Gastrocnemius medialis (tissue), 4 donors: ENCODE measurements around the gene NUP43. TPM values are rescaled to one million over a fixed set of nuclear protein-coding genes. Genes with fewer than 3 reads are reported as not detected.

Experiments used
- ATAC-seq, 2 donors: fragments of 150-250 bp; one replicate each; pipeline ENCODE4 v1.9.1; 2016
- DNase-seq, 2 donors: peaks; one replicate each; pipeline ENCODE4 v3.0.0-alpha.2; 2019
- H3K27ac ChIP-seq, 4 donors: fragments of 200-600 bp; sonication (generic); 1 replicate in 1 of 4; 2 replicates in 3 of 4; pipeline ENCODE4 v1.5.1; 2016 to 2018; ENCODE audit warnings: mild to moderate bottlenecking in 2 of 4, moderate library complexity in 1 of 4
- H3K27me3 ChIP-seq, 3 donors: fragments of 200-600 bp; sonication (generic) in 2 of 3; 1 replicate in 1 of 3; 2 replicates in 2 of 3; pipeline versions ENCODE4 v1.5.1 to v1.6.0; 2016 to 2019; ENCODE audit warnings: mild to moderate bottlenecking in 1 of 3, moderate library complexity in 1 of 3
- H3K36me3 ChIP-seq, 2 donors: fragments of 200-600 bp; sonication (generic) in 1 of 2; one replicate each; pipeline ENCODE4 v1.5.1; 2017 to 2018
- H3K4me1 ChIP-seq, 2 donors: fragments of 200-600 bp; sonication (generic) in 1 of 2; one replicate each; pipeline ENCODE4 v1.5.1; 2016 to 2017; ENCODE audit warnings: mild to moderate bottlenecking in 2 of 2
- H3K4me3 ChIP-seq, 4 donors: fragments of 200-600 bp; sonication (generic) in 3 of 4; 1 replicate in 1 of 4; 2 replicates in 3 of 4; pipeline ENCODE4 v1.5.1; 2016 to 2019; ENCODE audit warnings: mild to moderate bottlenecking in 2 of 4
- H3K9me3 ChIP-seq, 3 donors: fragments of 200-600 bp; sonication (generic) in 2 of 3; 1 replicate in 1 of 3; 2 replicates in 2 of 3; pipeline ENCODE4 v1.5.1; 2016 to 2019
- CTCF ChIP-seq, 5 experiments: fragments of 450-650 bp in 3 of 5; fragments of 200-600 bp in 2 of 5; sonication (generic) in 2 of 5; IDR thresholded peaks in 4 of 5; conservative IDR thresholded peaks in 1 of 5; 1 replicate in 4 of 5; 2 replicates in 1 of 5; pipeline ENCODE4 v1.5.1; 2016 to 2019; ENCODE audit warnings: antibody characterized with exemption in 5 of 5, mild to moderate bottlenecking in 3 of 5, moderate library complexity in 3 of 5
- POLR2A ChIP-seq, 2 donors: fragments of 450-650 bp; IDR thresholded peaks; one replicate each; pipeline ENCODE4 v1.6.1; 2017; ENCODE audit warnings: antibody characterized with exemption in 2 of 2, mild to moderate bottlenecking in 2 of 2, moderate library complexity in 2 of 2
- in situ Hi-C, 4 donors: fragments of 200-750 bp; cut with MboI; loops; one replicate each; pipeline versions ENCODE4 v1.15.0 to v1.8.0; 2017; ENCODE audit warnings: low sequenced_read_pairs in 4 of 4
- intact Hi-C: fragments of 100-400 bp; cut with DNase I; formaldehyde crosslinking; loops from one replicate; pipeline ENCODE4 v1.15.1; 2023; ENCODE audit warnings: low total_unique reads
- total RNA-seq, 4 donors: library from RNA; depleted of rRNA; stranded (reverse); fragments of >200 nt; gene quantifications; one replicate each; pipeline versions ENCODE4 v1.1.0 to v1.2.3, GENCODE V29; 2016

NUP43 gene
- total RNA-seq, 4 donors from 2014 or later: 15.0 to 42.0 (median 16.7) TPM

DNA sequence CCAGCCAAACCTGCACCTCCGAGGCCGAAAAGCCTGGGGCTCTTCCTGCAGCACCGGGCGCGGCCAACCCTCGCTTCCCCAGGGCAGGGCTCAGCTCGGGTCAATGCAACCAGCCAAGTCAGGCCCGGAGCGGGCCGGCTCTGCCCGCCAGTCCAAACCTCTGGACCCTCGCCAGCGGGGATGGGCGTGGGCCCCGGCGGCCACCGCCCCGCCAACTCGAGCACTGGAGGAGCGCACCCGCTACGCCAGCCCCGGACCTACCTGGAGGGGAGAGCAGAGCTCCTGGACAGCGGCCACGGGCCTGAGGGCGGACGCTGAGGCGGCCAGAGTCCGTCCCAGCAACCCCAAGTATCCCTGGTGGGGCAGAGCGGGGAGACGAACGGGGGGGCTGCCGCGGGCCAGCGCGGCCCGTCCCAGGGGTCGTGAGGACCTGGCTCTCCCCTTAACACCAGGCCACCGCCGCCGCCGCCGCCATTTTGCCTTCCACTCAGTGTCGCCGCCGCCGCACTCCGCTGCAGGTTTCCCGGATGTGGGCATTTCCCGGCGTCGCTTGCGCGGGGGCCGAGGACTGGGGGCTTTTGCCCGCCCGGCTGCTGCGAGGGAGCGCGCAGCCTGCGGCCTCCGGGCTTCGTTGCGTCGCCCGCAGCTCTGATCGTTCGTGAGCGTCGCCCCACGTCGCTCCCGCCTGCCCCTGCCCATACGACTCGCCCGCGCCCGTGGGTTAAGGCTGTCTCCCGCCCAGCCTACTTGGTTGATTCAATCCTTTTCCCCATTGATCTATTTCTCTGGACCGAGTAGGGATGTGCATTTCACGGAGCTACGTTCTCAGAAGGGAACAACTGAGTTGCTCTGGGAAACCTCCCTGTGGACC, 28.5 kb downstream of the NUP43 start, which contains the start of gene LATS1:
LATS1 (minus strand) TSS at position 514 of the 871 bp plus-strand sequence. CDS start 15,975 bp downstream, outside the sequence.
- intact Hi-C loops: loop anchor here (1.0 to 2.0 kb wide), 4 partner anchors 29 to 151 kb away; partner anchors contain the start of genes GINM1, KATNA1, LRP11 and NUP43
- in situ Hi-C loops: no loop called here
- peak within 1 kb of the TSS; percentile 77 to 96 (median 92) for H3K4me3 ChIP-seq
- H3K27ac ChIP-seq: peak within 1 kb of the TSS; percentile 95 to 98 (median 97)
- peak; percentile 76 to 84 for DNase-seq
- peak; percentile 93 for ATAC-seq
- H3K9me3 ChIP-seq: no peaks in the 10 kb centered on the region
- H3K27me3 ChIP-seq: no peaks in the 10 kb centered on the region
- TF ChIP-seq POLR2A (IDR thresholded peaks at IDR 0.05): peak; percentile 61 to 71
- no peak for TF ChIP-seq CTCF (IDR thresholded peaks at IDR 0.05 in 4 of 5, conservative IDR thresholded peaks at IDR 0.05 in 1 of 5)
- no peaks in the 10 kb centered on the region for H3K36me3 ChIP-seq
- peaks cover 26 to 33% of the 10 kb centered on the region in 2 donors for H3K4me1 ChIP-seq

- Histone ChIP-seq H3K36me3 (no peaks in the 10 kb centered on the region), H3K9me3 (no peaks in the 10 kb centered on the region), H3K4me3 (peak overlapping the region; percentile 77 to 96 (median 92)), H3K27me3 (no peaks in the 10 kb centered on the region), H3K4me1 (peaks cover 26 to 37% of the 10 kb centered on the region in 2 donors), H3K27ac (peak overlapping the region; percentile 95 to 98 (median 97))
- TF ChIP-seq CTCF (IDR thresholded peaks at IDR 0.05 in 4 of 5, conservative IDR thresholded peaks at IDR 0.05 in 1 of 5): no peak
- TF ChIP-seq POLR2A (IDR thresholded peaks at IDR 0.05): no peak
- no peak for DNase-seq
- ATAC-seq: peak in 1 of 2 donors; percentile 13
- in situ Hi-C loops: no loop called here
- intact Hi-C loops: loop anchor here (2.0 kb wide), 1 partner anchor 150 kb away; the partner anchor contains the start of gene GINM1
Measured at GRCh38 chr6:149717255-149717587, 29.1 kb downstream of the NUP43 start.

GRCh38 chr6:149716181-149716963, 30.0 kb downstream of the NUP43 start:
- H3K27me3 ChIP-seq: no peaks in the 10 kb centered on the region
- no peak for ATAC-seq
- intact Hi-C loops: loop anchor here (2.0 kb wide), 1 partner anchor 150 kb away; the partner anchor contains the start of gene GINM1
- H3K4me3 ChIP-seq: peak overlapping the region; percentile 77 to 96 (median 92)
- H3K4me1 ChIP-seq: peaks cover 26 to 41% of the 10 kb centered on the region in 2 donors
- H3K27ac ChIP-seq: peak overlapping the region; percentile 95 to 98 (median 97)
- no peak for TF ChIP-seq CTCF (IDR thresholded peaks at IDR 0.05 in 4 of 5, conservative IDR thresholded peaks at IDR 0.05 in 1 of 5)
- H3K9me3 ChIP-seq: no peaks in the 10 kb centered on the region
- in situ Hi-C loops: no loop called here
- H3K36me3 ChIP-seq: no peaks in the 10 kb centered on the region
- no peak for DNase-seq

- no peak for DNase-seq
- no peak for TF ChIP-seq CTCF (IDR thresholded peaks at IDR 0.05 in 4 of 5, conservative IDR thresholded peaks at IDR 0.05 in 1 of 5)
- Histone ChIP-seq H3K27me3 (no peaks in the 10 kb centered on the region), H3K27ac (no peak overlapping the region), H3K4me3 (no peak overlapping the region), H3K9me3 (no peaks in the 10 kb centered on the region), H3K4me1 (peaks cover 33 to 56% of the 10 kb centered on the region in 2 donors), H3K36me3 (no peaks in the 10 kb centered on the region)
- intact Hi-C loops (no loop called here), in situ Hi-C loops (no loop called here)
- ATAC-seq: no peak
Measured at GRCh38 chr6:149714442-149714841, 31.9 kb downstream of the NUP43 start.
